GM20431 (cell line): Measurements from ENCODE around the gene S100A13.
"Not testable (repeated sequence)": the region's sequence is repeated elsewhere in the genome, so short reads cannot be mapped to it uniquely, and the experiment has no call there.

Experiments
- in situ Hi-C: fragments of 300-500 bp; cut with MseI, MboI; formaldehyde crosslinking; loops from one replicate; pipeline ENCODE4 v1.15.0; 2020; ENCODE audit warnings: low sequenced_read_pairs; ENCODE audit not compliant: unreplicated experiment

S100A13 gene

DNA sequence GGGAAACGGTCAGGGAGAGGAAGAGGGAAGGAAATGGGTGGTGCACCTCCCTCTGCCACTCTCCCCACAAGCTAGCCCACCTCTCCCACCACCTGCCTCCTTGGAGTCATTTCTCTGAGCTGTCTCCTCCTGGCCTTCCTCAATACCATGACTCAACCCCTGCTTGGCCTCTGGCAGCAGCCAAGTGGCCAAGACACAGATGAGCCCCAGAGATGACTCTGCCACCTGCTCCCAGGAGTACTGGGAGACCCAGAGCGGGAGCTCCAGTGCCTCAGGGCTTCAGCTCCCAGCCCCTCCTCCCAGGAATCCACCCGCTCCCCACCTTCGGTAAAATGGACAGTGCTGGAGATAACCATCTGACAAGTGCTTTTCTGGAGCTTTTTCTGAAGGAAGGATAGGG, 17.0 kb downstream of the S100A13 start:
- in situ Hi-C loops = no loop called here

DNA sequence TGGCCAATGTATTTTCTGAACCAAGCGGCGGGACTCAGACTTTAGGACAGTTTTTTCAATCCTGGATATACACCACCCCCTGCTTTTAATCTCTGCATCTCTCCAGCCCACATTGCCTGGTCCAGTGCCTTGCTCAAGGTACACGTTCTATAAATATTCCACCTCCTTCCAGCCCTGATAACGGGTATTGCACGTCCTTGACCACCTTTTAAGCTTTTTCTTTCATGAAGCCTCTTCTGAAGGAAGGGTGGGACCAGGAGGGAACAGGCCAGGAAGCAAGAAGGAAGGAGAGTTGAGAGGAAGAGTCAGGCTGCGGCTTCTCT, 17.8 kb downstream of the S100A13 start:
- in situ Hi-C loops = no loop called here

DNA sequence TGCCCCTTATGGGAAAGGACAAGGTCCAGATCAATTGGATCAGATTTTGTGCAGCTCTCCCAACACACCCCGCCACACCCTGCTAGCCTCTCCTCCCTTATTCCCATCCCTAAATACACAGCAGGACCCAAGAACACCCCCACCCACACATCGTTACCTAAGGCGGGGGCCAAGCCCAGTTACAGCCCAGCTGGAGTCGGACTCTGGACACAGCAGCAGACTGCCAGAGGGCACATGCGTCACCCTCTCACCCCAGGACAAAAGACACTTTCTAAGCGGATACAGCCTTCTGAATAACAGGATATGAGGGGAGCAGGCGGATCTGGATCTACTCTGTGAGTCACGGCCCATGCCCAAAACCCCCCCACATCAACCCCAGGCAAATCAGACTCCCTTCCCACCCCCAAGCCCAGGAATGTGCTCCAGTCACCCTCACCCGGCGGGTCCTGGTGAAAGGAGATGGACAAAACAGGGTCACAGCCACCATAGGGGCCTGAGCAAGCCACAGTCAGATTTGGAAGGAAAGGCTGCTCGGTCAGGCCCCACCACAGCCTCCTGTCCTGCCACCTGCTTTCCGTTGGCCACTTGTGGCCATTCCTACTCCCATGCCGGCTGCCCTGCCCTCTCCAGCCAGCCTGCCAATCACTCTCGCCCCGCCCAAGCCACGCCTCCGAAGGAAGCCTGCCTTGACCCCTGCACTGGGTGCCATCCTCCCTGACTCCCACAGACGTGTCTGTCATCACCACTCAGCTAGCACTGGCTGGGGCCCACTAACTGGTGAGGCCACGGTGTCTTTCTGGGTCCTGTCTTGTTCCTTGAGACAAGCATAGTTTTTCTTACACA, 18.3 kb downstream of the S100A13 start:
- in situ Hi-C loops = no loop called here

DNA sequence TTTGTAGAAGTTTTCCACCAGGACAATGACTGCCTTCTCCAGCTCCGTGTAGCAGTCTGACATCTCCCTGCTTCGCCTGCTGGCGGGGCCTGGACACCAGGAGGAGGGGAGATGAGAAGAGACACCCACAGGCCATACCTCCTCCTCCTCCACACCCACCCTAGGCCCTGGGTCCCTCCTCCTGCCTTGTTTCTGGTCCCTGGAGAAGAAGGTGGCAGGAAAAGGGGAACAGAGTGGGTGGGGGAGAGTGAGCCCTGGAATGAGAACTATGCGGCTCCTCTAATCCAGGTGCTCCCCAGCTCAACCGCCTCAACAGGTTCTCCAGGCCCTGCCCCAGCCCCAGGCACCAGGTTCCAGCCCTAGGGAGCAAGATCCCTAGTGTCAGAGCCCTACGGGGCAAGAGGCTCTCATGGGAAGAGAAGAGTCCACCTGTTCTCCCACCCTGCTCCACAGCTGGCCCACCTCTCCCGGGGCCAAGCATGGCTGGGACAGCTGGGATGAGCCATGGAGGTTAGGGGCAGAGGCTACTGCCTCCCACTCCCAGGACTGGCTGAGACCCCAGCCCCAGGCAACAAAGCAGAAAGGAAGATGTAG, 19.1 kb downstream of the S100A13 start:
- in situ Hi-C loops = no loop called here

DNA sequence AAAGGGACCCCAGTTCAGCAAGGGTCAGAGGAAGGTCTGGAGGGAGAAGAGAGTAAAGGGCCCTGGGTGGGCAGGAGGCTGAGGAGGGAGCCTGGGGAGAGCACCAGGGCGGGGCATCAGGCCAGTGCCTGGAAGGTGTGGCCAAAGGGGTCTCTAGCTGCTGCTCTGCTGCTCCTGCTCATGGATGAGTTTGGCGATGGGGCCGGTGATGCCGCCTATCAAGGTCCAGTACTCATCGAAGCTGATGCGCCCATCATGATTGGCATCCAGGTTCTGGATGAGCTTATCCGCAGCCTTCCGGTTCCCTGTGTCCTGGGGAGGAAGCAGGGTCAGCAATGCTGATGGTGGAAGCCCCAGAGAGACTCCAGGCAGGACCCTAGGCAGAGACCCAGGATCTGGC, 19.9 kb downstream of the S100A13 start:
- in situ Hi-C loops = no loop called here

DNA sequence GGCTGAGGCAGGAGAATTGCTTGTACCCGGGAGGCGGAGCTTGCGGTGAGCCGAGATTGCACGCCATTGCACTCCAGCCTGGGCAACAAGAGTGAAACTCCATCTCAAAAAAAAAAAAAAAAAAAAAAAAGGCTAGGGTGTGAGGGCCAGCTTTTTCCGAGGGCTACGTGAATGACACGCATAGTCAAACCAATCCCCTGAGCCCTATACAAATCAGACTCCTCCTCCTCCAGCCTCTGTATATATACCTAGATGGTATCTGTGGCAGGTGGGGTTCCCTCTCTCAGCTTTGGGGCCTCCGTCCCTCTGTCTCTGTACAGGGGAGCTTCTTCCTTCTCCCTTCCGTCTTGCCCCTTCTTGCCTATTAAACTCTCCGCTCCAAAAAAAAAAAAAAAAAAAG, 21.1 kb downstream of the S100A13 start:
- in situ Hi-C loops = no loop called here

DNA sequence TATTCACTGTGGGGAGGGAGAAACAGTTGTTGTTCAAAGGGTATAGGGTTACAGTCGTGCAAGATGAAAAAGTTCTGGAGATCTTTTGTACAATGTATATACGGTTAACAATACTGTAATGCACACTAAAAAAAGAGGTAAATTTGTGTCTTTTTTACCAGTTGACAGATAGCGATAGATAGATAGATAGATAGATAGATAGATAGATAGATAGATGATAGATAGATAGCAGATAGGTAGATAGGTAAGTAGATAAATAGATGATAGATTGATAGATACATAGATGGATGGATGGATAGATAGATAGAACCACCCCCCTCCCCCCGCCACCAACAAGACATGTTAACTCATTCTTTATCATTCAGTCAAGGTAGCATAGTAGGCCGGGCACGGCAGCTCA, 24.6 kb downstream of the S100A13 start:
- in situ Hi-C loops = no loop called here

DNA sequence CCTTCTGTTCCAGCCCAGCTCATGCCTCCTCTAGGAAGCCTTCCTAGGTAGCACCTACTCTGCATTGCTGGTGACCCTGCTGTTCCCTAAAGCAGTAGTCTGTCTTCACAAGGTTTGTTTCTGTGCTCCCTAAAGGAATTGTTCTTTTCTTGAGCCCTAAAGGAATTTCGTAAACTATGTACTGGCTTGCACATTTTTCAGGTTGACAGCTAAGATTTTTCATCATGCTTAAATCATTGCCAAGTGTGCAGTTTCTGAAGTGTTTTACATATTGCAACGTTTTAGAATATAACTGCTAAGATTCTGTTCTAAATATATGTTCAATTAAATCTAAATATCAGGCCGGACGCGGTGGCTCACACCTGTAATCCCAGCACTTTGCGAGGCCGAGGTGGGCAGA, 27.5 kb downstream of the S100A13 start:
- in situ Hi-C loops = no loop called here

DNA sequence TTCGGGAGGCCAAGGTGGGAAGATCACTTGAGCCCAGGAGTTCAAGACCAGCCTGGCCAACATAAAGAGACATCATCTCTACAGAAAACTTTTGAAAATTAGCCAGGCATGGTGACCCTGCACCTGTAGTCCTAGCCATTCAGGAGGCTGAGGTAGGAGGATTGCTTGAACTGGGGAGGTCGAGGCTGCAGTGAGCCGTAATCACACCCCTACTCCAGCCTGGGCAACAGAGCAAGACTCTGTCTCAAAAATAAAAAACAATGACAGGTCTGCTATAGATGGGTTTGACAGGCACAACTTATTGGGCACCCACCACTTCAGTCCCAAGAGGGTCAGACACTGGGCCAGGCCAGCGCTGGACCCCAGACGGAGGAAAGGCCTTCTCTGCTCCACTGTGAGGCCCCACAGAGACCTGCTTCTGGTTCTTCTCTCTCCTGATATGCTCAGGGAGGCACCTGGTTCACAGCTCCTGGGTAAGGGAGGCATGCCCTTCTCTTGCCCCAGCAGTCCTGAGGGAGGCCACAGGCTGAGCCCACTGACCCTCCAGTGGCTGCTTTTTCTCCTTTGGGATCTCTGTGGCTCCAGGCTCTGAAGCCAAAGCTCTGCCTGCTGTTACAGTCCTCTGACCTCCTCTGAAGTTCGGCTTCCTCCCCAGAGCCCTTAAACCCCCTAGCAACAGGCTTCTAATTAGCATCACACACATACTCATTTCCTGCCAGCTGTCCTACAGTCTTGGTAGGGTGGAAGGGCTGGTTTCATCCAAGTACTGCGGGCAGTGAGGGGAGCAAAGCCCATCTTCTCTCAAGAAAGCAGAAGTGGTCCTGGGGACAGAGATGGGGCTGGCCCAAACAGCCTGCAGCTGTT, 28.8 kb downstream of the S100A13 start:
- in situ Hi-C loops = no loop called here

DNA sequence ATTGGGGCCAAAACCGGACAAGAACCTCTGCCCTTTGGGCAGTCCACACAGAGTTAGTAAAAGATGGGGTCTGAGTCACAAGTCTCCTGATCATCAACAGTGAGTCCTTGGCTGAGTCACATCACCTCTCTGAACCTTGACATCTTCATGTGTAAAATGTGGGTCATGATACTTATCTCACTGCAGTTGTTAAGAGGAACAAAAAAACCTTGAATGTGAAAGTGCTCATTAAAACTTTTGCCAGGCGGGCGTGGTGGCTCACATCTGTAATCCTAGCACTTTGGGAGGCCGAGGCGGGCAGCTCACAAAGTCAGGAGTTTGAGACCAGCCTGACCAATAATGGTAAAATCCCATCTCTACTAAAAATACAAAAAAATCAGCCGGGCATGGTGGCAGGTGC, 30.1 kb downstream of the S100A13 start:
- in situ Hi-C loops = no loop called here

DNA sequence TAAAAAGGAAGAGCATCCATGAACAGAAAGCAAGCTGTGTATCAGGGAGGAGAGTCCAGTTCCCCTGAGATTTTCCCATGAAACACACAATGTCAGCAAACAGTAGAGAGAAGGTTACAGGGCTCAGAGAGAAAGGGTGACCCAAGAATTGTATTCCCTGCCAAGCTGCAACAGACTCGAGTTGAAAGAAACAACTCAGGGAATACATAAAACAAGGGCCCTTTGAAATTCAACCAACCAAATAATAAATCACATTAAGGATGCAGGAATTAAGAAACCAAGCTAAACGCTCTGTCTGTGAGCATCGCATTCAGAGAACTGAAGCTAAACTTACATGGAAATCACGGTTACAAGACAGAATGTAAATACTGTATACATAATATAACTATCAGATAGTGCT, 34.6 kb downstream of the S100A13 start:
- in situ Hi-C loops = no loop called here

DNA sequence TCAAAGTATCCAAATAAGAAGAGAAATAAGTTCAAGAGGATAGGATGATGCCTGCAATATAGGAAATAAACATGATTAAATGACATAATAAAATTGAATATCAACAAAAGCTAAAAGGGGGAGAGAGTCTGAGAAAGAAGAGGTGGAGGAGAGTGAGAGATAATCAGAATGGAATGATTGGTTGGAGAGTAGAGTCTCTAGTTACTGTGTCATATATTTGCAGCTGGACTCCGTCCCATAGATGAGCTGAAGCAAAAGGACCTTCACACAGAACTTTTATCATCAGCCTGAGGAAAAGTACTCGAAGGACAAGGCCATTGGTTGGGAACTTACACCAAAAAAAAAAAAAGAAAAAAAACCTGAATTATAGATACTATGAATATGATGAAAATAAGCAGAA, 38.8 kb downstream of the S100A13 start:
- in situ Hi-C loops = no loop called here

DNA sequence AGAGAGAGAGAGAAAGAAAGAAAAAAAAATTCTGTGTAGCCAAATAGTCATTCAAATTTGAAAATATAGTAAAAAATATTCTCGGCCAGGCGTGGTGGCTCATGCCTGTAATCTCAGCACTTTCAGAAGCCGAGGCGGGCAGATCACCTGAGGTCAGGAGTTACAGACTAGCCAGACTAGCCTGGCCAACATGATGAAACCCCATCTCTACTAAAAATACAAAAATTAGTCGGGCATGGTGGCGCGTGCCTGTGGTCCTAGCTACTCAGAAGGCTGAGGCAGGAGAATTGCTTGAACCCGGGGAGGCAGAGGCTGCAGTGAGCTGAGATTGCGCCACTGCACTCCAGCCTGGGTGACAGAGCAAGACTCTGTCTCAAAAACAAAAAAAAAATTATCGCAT, 39.3 kb downstream of the S100A13 start:
- in situ Hi-C loops = not testable (repeated sequence)

DNA sequence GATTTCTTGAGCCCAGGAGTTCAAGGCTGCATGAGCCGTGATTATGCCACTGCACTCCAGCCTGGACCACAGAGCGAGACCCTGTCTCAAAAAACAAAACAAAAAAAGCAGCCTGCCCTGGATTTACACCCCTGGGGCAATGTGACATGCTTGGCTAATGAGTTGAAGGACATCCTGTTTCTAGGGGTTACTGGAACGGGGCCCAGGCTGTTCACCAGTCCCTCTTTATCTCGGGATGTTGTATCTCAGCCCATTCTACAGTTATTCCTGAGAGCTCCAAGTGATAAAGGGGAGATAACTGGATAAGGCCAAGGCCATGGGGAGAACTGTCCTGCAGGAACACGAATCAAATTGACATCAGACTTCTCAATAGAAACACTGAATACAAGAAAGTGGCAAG, 40.0 kb downstream of the S100A13 start:
- in situ Hi-C loops = no loop called here

DNA sequence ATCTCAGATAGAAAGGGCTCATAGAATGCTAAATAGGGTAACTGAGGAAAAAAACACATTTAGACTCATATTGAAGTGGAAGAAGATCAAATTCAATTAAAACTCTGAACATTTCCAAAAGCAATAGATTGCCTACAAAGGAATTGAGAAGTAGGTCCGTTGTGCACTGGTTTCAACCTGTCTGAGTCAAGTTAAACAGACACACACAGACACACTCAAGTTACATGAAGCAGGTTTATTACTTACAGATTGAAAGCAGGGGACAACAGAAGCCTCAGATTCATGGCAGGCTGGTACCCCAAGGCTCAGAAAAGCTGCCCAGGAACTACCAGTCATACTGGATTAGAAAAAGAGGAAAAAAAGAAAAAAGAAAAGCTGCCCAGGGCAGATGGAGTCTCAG, 41.0 kb downstream of the S100A13 start:
- in situ Hi-C loops = no loop called here

DNA sequence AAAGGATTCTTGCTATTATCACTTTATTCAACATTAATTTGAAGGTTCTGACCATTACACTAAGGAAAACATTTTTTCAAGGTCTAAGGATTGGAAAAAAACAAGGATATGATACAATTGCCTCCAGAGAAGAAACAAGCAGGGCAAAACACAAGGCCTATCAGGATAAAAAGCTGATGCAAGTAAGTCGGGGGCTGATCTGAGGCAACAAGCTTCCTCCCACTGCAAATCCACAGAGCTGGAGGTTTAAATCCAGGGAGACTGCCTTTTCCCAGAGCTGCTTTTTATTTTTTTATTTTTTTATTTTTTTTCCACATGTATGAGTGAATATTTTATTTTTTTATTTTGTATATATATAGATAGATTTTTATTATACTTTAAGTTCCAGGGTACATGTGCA, 42.3 kb downstream of the S100A13 start:
- in situ Hi-C loops = no loop called here

DNA sequence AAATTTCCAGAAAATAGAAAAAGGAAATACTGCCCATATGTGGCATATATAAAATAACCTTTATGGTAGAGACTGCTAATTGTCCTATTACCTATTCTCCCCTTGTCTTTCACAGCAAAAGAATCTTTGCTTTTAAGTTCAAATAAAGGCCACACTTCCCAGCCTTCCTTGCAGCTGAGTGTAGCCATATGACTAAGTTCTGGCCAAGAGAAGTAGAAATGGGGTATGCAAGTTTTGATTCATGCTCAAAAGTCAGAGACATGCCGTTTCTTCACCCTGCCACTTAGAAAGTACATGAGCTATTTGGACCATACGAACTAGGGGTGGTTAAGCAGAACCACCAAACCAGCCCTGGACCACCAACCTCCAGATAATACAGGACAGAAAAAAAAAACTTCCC, 43.3 kb downstream of the S100A13 start:
- in situ Hi-C loops = no loop called here

DNA sequence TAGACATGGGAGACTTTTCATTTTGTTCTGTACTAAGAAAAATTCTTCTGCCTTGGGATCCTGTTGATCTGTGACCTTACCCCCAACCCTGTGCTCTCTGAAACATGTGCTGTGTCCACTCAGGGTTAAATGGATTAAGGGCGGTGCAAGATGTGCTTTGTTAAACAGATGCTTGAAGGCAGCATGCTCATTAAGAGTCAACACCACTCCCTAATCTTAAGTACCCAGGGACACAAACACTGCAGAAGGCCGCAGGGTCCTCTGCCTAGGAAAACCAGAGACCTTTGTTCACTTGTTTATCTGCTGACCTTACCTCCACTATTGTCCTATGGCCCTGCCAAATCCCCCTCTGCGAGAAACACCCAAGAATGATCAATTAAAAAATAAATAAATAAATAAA, 43.8 kb downstream of the S100A13 start:
- in situ Hi-C loops = not testable (repeated sequence)

DNA sequence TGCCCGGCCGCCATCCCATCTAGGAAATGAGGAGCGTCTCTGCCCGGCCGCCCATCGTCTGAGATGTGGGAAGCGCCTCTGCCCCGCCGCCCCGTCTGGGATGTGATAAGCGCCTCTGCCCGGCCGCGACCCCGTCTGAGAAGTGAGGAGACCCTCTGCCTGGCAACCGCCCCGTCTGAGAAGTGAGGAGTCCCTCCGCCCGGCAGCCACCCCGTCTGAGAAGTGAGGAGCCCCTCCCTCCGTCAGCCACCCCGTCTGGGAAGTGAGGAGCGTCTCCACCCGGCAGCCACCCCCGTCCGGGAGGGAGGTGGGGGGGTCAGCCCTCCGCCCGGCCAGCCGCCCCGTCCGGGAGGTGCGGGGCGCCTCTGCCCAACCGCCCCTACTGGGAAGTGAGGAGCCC, 44.5 kb downstream of the S100A13 start:
- in situ Hi-C loops = not testable (repeated sequence)

DNA sequence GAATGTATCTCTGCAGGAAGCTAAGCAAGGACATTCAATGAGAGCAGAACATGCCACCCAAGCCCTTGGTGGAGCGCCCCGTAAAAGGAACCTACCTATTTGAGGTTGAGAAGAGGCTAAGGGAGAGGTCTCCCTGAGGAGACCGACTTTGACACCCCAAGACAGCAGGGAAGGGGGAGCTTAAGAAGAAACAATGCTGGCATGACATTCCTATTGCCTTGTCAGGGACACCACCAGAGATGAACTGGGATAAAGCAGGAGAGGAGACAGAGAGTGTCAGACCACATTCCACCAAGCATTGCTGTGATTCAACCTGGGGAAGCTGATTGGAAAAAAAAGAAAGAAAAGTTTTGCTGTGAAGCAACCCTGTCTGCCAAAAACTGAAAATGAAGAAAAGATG, 48.4 kb downstream of the S100A13 start:
- in situ Hi-C loops = no loop called here

DNA sequence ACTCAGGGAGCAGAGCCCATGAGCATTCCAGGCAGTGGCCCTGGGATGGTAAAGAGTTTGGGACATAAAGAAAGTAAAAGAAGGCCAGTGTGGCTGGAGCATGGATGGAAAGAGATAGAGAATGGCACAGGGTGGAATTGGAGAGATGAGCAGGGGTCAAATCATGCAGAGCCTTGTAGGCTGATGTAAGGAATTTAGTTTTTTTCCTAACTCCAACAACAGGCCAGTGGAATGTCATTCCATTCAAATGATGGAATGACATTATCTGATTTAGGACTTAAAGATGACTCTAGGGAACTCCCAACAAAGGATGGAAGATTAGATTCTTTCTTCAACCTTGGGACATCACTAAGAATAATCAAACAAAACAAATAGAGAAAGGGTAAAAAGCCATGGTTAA, 48.8 kb downstream of the S100A13 start:
- in situ Hi-C loops = no loop called here
